WTC11 (cell line): ENCODE measurements around the gene IL10RA. TPM values are rescaled to one million over a fixed set of nuclear protein-coding genes. Genes with fewer than 3 reads are reported as not detected.

Experiments used
- ATAC-seq: fragments of 200-7000 bp; cut with Tn5 transposase; 2 replicates; pipeline ENCODE4 v1.10.0; 2021; ENCODE audit warnings: mild to moderate bottlenecking, moderate library complexity
- CTCF ChIA-PET: fragments of 300-600 bp; sonication (Branson Sonifier 250); formaldehyde crosslinking; loops from one replicate; lab custom pipeline; 2021; ENCODE audit warnings: antibody characterized with exemption; lab: Charles Lee
- POLR2A ChIA-PET: fragments of 350-600 bp; sonication (Branson Sonifier 250); formaldehyde crosslinking; loops from one replicate; lab custom pipeline; 2021; ENCODE audit warnings: antibody characterized with exemption; lab: Charles Lee
- DNase-seq: peaks from one replicate; pipeline ENCODE4 v3.0.0; 2021; ENCODE audit warnings: low spot score
- H3K27ac Mint-ChIP-seq: 2 replicates; pipeline ENCODE4 v1.8.0; 2021; ENCODE audit warnings: mixed read lengths
- H3K27me3 Mint-ChIP-seq: 2 replicates; pipeline ENCODE4 v1.8.0; 2021; ENCODE audit warnings: low read depth, mild to moderate bottlenecking, moderate library complexity, mixed read lengths
- H3K36me3 Mint-ChIP-seq: 2 replicates; pipeline ENCODE4 v1.8.0; 2021; ENCODE audit warnings: mixed read lengths
- H3K4me1 Mint-ChIP-seq: 2 replicates; pipeline ENCODE4 v1.8.0; 2022; ENCODE audit warnings: mixed read lengths
- H3K4me3 Mint-ChIP-seq: 2 replicates; pipeline ENCODE4 v1.8.0; 2021; ENCODE audit warnings: mild to moderate bottlenecking, moderate library complexity, mixed read lengths
- H3K9me3 Mint-ChIP-seq: 2 replicates; pipeline ENCODE4 v1.8.0; 2021; ENCODE audit warnings: mixed read lengths
- CREM ChIP-seq: sonication (generic); formaldehyde crosslinking; IDR thresholded peaks from 2 replicates; pipeline ENCODE4 v1.8.1; 2022; ENCODE audit warnings: mild to moderate bottlenecking, missing genetic modification reagents, moderate library complexity
- NFE2L1 ChIP-seq: sonication (generic); formaldehyde crosslinking; IDR thresholded peaks from 2 replicates; pipeline ENCODE4 v1.8.1; 2023; ENCODE audit warnings: missing genetic modification reagents
- OVOL2 ChIP-seq: fragments of 250-450 bp; sonication (Bioruptor Pico); IDR thresholded peaks from 2 replicates; pipeline ENCODE4 v1.9.0; 2021; ENCODE audit warnings: mild to moderate bottlenecking, borderline replicate concordance
- RELA ChIP-seq: sonication (generic); formaldehyde crosslinking; IDR thresholded peaks from 2 replicates; pipeline ENCODE4 v1.8.1; 2022; ENCODE audit warnings: missing genetic modification reagents, mild to moderate bottlenecking, borderline replicate concordance
- ZNF121 ChIP-seq: sonication (generic); formaldehyde crosslinking; IDR thresholded peaks from 2 replicates; pipeline ENCODE4 v1.8.0; 2023; ENCODE audit warnings: missing genetic modification reagents
- ZNF671 ChIP-seq: fragments of 250-450 bp; sonication (Bioruptor Pico); IDR thresholded peaks from 2 replicates; pipeline ENCODE4 v1.8.0; 2021; ENCODE audit warnings: mild to moderate bottlenecking
- total RNA-seq: library from RNA; stranded (reverse); gene quantifications from 3 replicates; pipeline ENCODE4 v1.2.3, GENCODE V29; 2021
- TF ChIP-seq, protein P1 (sequence below): sonication (generic); formaldehyde crosslinking; IDR thresholded peaks from 2 replicates; pipeline ENCODE4 v1.8.0; 2023; ENCODE audit warnings: missing genetic modification reagents, mild to moderate bottlenecking, borderline replicate concordance
- TF ChIP-seq, protein P2 (sequence below): fragments of 250-450 bp; sonication (Bioruptor Pico); IDR thresholded peaks from 2 replicates; pipeline ENCODE4 v1.9.0; 2021; ENCODE audit warnings: moderate library complexity, mild to moderate bottlenecking, inconsistent platforms, borderline replicate concordance
- TF ChIP-seq, protein P3 (sequence below): sonication (generic); formaldehyde crosslinking; IDR thresholded peaks from 2 replicates; pipeline ENCODE4 v1.8.0; 2022; ENCODE audit warnings: mild to moderate bottlenecking, missing genetic modification reagents
- TF ChIP-seq, protein P4 (sequence below): sonication (generic); formaldehyde crosslinking; IDR thresholded peaks from 2 replicates; pipeline ENCODE4 v1.8.1; 2023; ENCODE audit warnings: mild to moderate bottlenecking, missing genetic modification reagents
- TF ChIP-seq, protein P5 (sequence below): sonication (generic); formaldehyde crosslinking; IDR thresholded peaks from 2 replicates; pipeline ENCODE4 v1.8.1; 2023; ENCODE audit warnings: mild to moderate bottlenecking, missing genetic modification reagents
- TF ChIP-seq, protein P6 (sequence below): sonication (generic); formaldehyde crosslinking; IDR thresholded peaks from 2 replicates; pipeline ENCODE4 v1.8.0; 2023; ENCODE audit warnings: missing genetic modification reagents
- TF ChIP-seq, protein P7 (sequence below): fragments of 250-450 bp; sonication (Bioruptor Pico); IDR thresholded peaks from 2 replicates; pipeline ENCODE4 v1.8.0; 2021; ENCODE audit warnings: mild to moderate bottlenecking

Gene IL10RA
- total RNA-seq, 1 experiment from 2014 or later: 0.74 TPM

DNA sequence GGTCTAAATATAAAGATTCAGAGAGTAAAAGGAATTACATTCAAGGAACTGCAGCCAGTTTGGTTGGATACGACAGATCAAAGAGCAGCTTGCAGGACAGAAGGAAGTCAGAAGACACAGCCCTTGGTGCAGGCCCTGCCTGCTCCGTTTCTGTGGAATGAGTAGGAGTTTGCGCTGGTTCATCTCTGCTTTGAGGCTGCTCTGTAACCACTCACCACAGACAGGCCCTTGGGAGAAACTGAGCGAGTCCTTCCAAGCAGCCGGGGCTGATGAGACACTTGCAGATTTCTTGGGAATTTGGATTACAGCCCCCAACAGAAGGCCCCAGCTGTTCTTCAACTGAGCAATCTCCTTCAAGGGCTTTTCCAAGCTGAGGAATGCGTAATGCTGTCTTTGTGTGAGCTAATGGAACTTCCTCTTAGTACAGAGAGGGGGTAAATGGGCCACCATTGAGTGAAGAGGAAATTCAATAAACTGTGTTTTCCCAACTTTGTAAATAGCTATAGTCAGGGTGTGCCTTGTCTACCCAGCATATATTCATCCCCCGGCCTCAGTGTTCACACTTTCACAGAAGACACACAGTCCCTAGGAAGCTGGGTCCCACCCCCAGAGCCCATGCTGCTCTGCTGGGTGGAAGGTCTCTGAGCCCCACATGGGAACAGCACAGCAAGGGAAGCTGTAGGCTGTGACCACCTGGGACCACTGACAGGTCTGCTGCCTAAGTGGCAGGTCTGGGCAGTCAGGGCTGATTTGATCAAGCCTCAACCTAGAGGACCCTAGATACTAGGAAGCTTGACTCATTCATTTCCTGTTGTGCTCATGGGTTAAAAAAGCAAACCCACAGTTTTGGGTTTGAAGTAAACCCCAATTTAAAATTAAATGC is 16.6 kb downstream of the IL10RA start (continued):
- TF ChIP-seq, protein P1, sequence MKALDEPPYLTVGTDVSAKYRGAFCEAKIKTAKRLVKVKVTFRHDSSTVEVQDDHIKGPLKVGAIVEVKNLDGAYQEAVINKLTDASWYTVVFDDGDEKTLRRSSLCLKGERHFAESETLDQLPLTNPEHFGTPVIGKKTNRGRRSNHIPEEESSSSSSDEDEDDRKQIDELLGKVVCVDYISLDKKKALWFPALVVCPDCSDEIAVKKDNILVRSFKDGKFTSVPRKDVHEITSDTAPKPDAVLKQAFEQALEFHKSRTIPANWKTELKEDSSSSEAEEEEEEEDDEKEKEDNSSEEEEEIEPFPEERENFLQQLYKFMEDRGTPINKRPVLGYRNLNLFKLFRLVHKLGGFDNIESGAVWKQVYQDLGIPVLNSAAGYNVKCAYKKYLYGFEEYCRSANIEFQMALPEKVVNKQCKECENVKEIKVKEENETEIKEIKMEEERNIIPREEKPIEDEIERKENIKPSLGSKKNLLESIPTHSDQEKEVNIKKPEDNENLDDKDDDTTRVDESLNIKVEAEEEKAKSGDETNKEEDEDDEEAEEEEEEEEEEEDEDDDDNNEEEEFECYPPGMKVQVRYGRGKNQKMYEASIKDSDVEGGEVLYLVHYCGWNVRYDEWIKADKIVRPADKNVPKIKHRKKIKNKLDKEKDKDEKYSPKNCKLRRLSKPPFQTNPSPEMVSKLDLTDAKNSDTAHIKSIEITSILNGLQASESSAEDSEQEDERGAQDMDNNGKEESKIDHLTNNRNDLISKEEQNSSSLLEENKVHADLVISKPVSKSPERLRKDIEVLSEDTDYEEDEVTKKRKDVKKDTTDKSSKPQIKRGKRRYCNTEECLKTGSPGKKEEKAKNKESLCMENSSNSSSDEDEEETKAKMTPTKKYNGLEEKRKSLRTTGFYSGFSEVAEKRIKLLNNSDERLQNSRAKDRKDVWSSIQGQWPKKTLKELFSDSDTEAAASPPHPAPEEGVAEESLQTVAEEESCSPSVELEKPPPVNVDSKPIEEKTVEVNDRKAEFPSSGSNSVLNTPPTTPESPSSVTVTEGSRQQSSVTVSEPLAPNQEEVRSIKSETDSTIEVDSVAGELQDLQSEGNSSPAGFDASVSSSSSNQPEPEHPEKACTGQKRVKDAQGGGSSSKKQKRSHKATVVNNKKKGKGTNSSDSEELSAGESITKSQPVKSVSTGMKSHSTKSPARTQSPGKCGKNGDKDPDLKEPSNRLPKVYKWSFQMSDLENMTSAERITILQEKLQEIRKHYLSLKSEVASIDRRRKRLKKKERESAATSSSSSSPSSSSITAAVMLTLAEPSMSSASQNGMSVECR (CRISPR knock-in tag): no peak
- TF ChIP-seq, protein P2, sequence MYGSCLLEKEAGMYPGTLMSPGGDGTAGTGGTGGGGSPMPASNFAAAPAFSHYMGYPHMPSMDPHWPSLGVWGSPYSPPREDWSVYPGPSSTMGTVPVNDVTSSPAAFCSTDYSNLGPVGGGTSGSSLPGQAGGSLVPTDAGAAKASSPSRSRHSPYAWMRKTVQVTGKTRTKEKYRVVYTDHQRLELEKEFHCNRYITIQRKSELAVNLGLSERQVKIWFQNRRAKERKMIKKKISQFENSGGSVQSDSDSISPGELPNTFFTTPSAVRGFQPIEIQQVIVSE (CRISPR knock-in tag): no peak
- TF ChIP-seq, protein P3, sequence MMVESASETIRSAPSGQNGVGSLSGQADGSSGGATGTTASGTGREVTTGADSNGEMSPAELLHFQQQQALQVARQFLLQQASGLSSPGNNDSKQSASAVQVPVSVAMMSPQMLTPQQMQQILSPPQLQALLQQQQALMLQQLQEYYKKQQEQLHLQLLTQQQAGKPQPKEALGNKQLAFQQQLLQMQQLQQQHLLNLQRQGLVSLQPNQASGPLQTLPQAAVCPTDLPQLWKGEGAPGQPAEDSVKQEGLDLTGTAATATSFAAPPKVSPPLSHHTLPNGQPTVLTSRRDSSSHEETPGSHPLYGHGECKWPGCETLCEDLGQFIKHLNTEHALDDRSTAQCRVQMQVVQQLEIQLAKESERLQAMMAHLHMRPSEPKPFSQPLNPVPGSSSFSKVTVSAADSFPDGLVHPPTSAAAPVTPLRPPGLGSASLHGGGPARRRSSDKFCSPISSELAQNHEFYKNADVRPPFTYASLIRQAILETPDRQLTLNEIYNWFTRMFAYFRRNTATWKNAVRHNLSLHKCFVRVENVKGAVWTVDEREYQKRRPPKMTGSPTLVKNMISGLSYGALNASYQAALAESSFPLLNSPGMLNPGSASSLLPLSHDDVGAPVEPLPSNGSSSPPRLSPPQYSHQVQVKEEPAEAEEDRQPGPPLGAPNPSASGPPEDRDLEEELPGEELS (CRISPR knock-in tag): no peak
- TF ChIP-seq OVOL2 (CRISPR knock-in tag): no peak
- no peak for TF ChIP-seq RELA (CRISPR knock-in tag)
- TF ChIP-seq ZNF121 (CRISPR knock-in tag): no peak
- TF ChIP-seq CREM (CRISPR knock-in tag): no peak
- TF ChIP-seq, protein P4, sequence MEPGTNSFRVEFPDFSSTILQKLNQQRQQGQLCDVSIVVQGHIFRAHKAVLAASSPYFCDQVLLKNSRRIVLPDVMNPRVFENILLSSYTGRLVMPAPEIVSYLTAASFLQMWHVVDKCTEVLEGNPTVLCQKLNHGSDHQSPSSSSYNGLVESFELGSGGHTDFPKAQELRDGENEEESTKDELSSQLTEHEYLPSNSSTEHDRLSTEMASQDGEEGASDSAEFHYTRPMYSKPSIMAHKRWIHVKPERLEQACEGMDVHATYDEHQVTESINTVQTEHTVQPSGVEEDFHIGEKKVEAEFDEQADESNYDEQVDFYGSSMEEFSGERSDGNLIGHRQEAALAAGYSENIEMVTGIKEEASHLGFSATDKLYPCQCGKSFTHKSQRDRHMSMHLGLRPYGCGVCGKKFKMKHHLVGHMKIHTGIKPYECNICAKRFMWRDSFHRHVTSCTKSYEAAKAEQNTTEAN: no peak
- TF ChIP-seq, protein P5, sequence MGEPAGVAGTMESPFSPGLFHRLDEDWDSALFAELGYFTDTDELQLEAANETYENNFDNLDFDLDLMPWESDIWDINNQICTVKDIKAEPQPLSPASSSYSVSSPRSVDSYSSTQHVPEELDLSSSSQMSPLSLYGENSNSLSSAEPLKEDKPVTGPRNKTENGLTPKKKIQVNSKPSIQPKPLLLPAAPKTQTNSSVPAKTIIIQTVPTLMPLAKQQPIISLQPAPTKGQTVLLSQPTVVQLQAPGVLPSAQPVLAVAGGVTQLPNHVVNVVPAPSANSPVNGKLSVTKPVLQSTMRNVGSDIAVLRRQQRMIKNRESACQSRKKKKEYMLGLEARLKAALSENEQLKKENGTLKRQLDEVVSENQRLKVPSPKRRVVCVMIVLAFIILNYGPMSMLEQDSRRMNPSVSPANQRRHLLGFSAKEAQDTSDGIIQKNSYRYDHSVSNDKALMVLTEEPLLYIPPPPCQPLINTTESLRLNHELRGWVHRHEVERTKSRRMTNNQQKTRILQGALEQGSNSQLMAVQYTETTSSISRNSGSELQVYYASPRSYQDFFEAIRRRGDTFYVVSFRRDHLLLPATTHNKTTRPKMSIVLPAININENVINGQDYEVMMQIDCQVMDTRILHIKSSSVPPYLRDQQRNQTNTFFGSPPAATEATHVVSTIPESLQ (CRISPR knock-in tag): no peak
- TF ChIP-seq, protein P6, sequence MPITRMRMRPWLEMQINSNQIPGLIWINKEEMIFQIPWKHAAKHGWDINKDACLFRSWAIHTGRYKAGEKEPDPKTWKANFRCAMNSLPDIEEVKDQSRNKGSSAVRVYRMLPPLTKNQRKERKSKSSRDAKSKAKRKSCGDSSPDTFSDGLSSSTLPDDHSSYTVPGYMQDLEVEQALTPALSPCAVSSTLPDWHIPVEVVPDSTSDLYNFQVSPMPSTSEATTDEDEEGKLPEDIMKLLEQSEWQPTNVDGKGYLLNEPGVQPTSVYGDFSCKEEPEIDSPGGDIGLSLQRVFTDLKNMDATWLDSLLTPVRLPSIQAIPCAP (CRISPR knock-in tag): no peak
- TF ChIP-seq NFE2L1: no peak

DNA sequence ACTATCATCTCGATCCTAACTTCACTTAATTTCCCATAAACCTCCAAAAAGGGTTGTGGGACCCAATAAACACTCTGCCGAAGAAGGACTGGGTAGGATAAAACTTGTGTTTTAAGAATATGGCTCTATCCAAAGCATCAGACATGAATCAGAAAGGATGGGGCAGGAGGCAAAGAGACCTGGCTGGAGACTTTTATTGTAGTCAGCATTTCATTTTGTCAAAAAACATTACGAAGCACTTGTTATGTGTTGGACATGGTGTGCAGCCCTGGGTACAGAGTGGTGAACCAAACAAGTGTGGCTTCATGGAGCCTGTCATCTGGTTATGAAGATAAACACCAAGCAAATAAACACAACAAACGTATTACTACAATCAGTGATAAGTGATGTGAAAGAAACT is 17.3 kb downstream of the IL10RA start:
- no peak overlapping the region for H3K4me3 Mint-ChIP-seq
- CTCF ChIA-PET: interaction anchor here (1.1 to 3.5 kb wide), 5 partner anchors 26 to 187 kb away, joined by 3 to 14 read pairs (median 4); no protein-coding TSS in a partner anchor
- H3K27me3 Mint-ChIP-seq: peaks cover 3% of the 10 kb centered on the region
- TF ChIP-seq, protein P7, sequence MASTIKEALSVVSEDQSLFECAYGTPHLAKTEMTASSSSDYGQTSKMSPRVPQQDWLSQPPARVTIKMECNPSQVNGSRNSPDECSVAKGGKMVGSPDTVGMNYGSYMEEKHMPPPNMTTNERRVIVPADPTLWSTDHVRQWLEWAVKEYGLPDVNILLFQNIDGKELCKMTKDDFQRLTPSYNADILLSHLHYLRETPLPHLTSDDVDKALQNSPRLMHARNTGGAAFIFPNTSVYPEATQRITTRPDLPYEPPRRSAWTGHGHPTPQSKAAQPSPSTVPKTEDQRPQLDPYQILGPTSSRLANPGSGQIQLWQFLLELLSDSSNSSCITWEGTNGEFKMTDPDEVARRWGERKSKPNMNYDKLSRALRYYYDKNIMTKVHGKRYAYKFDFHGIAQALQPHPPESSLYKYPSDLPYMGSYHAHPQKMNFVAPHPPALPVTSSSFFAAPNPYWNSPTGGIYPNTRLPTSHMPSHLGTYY: no peak
- no peak for TF ChIP-seq RELA (CRISPR knock-in tag)
- TF ChIP-seq ZNF671 (CRISPR knock-in tag): no peak
- no peak overlapping the region for H3K27ac Mint-ChIP-seq
- peaks cover 11% of the 10 kb centered on the region for H3K9me3 Mint-ChIP-seq
- POLR2A ChIA-PET: no interaction called here
- ATAC-seq (no peak), DNase-seq (no peak)
- no peaks in the 10 kb centered on the region for H3K36me3 Mint-ChIP-seq
- H3K4me1 Mint-ChIP-seq: peaks cover 11% of the 10 kb centered on the region
